H54 (cell line): ENCODE measurements around the gene TEX48.

Experiments
- DNase-seq: peaks from one replicate; pipeline ENCODE4 v3.0.0; 2011; ENCODE audit warnings: low spot score, mixed read lengths; ENCODE audit not compliant: insufficient read length
- FAIRE-seq: peaks from 3 replicates; lab custom pipeline; 2011; peaks lifted over from hg19 to GRCh38; lab: Jason Lieb, UNC
- POLR2A ChIP-seq: IDR thresholded peaks from 2 replicates; pipeline ENCODE4 v1.6.1; 2011; ENCODE audit warnings: low read depth, mild to moderate bottlenecking, low read length

TEX48 gene

DNA sequence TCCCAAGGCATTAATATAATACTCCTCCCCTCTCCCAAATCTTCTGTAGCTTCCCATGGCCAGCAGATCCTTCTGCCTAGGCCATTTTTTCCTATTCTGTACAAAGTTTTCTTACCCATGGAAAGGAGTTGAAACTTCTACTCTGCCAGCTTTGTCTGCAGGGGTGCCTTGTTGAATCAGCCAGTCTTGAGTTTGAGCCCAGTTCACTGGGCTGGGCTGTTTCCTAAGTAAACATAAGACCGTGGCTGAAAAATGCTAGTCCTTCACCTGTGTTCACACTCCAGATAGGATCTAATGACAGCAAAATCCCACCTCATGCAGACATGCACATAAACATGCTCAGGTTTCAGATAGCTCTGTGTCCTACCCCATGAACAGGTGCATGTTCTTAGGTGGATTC lies 10.4 kb downstream of the TEX48 start:
- no peak for DNase-seq
- peak; percentile 48 for FAIRE-seq
- no peak for TF ChIP-seq POLR2A

DNA sequence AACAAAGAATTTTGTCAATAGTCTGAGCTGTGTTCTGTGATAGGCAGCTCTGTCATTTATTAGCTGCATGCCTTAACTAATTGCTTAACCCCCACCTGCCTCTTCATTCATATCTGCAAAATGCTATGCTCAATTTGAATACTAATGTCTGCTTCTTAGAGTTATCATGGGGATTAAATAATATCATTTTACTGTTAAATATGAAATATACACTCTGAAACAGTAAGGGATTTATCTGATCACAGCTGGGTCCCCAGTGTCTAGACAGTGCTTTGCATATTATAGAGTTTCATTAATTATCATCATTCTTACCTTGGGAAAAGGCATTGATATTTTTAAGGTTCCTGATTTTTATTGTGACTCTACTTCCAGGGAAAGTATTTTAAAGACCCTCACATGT lies 12.0 kb downstream of the TEX48 start:
- TF ChIP-seq POLR2A = no peak
- no peak for FAIRE-seq
- DNase-seq = no peak

DNA sequence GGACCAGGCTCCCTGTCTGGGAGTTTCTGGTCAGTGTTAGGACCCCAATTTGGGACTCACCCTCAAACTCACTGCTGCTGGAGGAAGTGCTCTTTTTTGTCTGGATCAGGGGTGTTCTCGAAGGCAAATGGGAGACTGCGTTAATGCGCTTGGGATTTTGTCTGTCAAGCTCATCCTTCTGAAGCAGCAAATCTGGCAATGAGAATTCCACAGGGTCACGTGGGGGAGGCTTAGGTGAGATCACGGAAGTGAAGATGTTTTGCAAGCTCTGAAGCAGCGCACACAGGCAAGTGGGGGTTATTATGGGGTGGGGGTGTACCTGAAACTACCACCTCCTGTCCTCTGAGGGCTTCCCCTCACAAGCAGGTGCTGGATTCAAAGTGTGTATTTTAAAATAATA lies 13.8 kb downstream of the TEX48 start:
- FAIRE-seq (no peak), DNase-seq (no peak)
- no peak for TF ChIP-seq POLR2A

DNA sequence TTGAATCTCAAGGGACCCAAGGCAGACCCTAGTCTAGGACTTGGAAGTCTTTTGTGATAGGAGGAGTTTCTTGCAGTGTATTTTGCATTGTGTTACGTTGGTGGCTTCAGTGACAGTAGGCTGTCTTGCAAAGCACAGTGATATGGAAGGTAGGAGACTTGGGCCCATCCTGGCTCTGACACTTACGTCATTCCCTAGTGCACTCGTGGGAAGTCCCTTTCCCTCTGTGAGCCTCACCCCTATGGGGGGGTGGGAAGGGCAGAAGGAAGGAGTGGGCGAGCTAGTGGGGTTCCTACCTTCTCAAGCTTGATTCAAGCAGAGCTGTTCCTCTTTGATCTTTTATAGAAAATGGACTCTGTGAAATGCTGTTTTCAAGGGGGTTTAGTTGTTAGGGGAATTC lies 15.1 kb downstream of the TEX48 start:
- no peak for TF ChIP-seq POLR2A
- no peak for FAIRE-seq
- DNase-seq = no peak

DNA sequence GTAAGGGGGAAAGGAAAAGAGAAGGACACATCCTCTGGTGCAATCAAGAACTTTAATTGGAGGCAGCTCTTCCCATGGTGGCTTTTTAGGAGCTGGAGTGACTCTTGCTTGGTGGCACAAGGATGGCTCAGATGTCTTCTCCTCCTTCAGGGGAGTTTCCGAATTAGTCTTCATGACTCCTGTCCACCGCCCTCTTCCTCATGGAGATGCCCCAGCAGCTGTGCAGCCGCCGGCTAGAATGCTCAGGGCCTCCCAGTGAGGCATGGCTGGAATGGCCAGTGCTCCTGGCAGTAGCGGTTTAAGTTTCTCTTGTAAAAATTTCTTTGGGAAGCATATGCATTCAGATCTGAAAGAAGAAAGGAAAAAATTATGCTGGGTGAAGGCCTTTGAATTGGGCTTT lies 15.6 kb downstream of the TEX48 start:
- no peak for TF ChIP-seq POLR2A
- FAIRE-seq = no peak
- DNase-seq = no peak

DNA sequence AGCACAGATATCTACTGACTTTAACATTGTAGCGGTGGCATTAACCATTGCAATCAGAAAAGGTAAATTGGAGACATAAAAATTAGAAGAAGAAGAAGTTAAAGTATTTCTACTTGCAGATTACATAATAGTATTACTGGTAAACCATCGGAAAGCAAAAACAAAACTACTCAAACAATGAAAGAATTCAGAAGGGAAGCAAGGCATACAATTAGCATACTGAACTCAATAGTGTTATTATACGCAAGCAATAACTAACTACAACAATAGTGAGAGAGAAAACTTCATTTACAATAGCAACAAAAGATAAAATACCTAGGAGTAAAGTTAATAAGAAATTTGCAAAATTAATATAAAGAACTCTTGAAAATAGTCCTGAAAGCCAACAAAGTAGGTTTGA lies 17.8 kb downstream of the TEX48 start:
- DNase-seq = no peak
- TF ChIP-seq POLR2A = no peak
- no peak for FAIRE-seq

DNA sequence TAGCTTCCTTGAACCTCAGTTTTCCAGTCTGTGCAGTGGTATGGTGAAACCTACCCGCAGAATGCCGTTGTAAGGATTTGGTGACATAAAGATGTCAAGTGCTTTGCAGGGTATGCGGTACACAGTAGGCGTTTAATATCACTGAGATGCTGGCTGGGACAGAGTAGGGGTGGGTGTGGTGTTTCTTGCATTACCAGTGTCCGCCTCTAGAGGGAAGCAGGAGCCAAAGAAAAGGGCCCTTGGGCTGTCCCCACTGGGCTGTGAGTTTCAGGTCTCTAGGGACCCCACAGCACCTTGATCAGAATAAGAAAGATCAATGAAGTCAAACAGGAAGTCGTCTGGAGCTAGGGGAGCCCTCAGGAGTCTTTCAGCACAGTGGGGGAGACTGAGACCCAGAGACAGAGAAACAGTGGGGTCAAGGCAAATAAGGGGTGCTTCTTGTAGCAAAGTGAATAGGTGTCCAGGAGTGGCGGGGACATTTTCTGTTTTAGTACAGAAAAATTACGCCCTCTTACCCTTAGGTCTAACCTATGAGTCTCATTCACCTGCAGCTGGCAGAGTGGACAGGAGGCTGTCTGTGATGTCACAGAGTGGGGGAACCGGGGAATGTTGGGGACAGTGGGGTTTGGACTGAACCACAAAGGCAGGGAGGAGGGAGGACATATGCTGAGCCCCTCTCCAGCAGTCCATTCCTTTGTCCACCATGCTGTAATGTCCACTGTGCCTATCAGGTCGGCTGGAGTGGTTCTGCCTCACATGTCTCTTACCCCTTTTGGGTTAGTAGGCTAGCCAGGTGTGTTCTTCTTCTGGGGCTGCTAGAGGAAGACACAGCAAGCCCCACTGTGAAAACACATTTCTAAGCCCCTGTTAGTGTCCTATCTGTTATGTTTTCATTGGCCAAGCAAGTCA lies 19.7 kb downstream of the TEX48 start:
- FAIRE-seq (peak; percentile 79), DNase-seq (peak; percentile 54)
- TF ChIP-seq POLR2A = no peak

DNA sequence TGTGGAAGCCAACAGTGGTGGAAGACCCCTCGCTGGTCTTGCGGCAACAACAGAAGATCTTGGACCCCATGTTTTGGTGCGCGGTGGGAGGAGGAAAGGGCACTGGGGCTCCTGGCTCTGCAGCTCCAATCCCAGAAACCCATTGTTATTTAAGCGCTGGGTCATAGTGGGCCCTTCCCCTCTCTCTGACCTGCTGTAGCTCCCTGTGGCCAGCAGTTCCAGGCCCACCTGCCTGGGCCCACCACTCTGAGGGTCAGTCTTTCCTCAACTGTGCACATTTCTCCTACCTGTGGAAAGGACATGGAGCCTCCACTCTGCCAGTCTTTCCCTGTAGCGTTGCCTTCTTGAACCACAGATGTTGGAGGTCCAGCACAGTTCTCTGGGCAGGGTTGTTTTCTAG lies 24.3 kb downstream of the TEX48 start, which contains the start of gene TEX53:
TSS of gene TEX53 (minus strand) at position 101 of the 400 bp plus-strand sequence. CDS start at position 70, 31 bp downstream.
- TF ChIP-seq POLR2A = no peak
- no peak for FAIRE-seq
- DNase-seq = no peak

DNA sequence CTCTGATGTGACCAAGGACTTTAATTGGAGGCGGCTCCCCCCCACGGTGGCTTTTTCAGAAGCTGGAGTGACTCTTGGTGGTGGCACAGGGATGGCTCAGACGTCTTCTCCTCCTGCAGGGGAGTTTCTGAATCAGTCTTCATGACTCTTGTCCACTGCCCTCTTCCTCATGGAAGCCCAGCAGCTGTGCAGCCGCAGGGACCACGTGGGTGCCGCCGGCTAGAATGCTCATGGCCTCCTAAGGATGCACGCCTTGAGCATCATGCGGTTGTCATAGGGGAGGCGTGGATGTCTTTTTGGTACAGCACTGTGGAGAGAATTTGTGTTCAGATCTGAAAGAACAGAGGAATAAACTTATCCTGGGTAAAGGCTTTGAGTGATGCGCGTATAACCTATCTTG lies 25.7 kb downstream of the TEX48 start:
- FAIRE-seq (no peak), DNase-seq (no peak)
- TF ChIP-seq POLR2A = no peak

DNA sequence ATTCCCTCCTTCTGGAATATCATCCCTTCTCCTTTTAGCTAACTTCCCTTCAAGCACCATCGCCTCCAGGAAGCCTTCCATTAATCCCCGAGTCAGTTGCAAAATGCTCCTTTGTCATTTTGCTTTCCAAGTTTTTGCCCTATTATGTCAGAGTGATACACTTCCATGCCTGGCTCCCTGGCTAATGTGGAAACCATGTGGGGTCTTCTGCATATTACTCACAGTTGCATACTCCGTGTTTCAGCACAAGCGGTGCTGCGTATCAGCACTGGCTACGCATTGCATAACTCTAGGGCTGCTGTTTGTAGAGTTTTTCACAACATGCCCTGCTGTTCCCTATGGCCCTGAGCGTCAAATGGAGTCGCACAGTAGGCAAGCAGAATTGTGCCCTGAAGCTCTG lies 26.3 kb downstream of the TEX48 start:
- TF ChIP-seq POLR2A = no peak
- DNase-seq = no peak
- no peak for FAIRE-seq

DNA sequence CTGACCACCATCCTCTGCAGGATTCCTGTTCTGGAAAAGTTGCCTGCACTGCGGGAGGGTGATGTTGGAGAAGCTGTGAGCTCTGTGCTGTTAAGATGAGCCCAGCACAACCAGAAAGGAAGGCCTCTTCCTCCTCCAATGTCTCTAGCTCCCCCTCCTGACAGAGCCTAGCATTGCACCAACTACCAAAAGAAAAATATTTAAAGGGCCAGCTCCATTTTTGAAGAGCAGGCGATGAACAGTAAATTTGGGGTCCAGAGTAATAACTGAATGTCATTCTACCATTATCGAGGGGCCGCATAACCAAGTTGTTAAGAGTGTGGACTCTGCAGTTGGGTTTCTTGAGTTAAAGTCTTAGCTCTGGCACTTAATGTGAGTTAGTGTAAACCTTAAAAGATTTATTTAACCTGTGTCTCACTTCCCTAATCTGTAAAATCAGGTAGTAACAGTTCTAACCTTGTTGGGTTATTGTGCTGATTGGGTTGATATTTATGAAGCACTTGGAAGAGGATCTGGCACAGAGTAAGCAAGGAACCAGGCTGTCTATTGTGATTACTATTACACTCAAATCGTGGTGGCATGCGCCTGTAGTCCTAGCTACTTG lies 28.3 kb downstream of the TEX48 start:
- no peak for TF ChIP-seq POLR2A
- peak; percentile 44 for DNase-seq
- FAIRE-seq = peak; percentile 91

DNA sequence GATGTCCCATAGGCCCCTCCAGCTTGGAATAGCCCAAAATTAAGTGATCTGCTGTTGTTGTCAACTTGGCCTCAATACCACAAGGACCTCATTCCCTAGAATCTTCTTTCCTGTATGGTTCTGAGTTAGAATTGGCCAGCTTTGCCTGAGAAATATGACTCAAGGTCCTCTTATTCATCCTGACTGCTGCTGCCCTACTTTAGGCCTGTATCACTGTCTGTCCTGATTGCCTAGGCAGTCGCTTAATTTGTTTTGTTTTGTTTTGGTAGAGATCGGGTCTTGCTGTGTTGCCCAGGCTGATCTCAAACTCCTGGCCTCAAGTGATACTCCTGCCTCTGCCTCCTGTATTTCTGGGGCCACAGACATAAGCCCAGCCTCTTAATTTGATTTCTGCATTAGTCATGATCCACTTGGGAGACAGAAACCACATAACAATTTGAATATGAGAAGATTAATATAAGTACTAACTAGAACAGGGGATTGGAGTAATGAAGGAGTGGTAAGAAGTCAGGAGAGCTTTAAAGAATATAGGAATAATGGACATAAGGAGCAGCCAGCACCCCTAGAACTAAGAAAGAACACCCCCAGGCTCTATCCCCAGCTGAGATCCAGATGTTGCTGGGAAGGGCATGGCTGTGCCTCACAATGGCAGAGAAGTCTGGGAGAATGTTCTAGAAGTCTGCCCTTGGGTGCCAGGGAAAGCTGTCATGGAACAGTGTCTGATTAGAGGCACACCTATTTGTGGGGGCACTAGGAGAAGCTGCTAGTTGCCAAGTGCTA lies 29.0 kb downstream of the TEX48 start:
- no peak for DNase-seq
- no peak for TF ChIP-seq POLR2A
- FAIRE-seq = peak; percentile 62

DNA sequence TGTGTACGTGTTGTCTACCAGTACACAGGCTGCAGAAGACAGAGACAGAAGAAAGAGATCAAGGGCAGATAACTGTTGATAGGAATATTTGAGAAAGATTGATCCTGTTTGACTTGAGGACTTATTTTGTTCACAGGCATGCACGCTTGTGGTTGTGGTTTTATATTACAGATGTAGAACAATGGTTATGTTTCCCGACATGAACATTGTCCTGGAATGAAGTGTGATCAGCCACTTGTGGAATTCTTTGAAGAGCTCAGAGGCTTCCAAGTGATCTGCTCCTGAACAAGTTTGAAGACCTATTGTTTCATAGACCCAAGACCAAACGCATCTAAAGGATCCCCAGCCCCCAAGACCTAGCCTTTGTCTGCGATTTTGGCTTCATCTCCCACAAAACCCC lies 38.1 kb downstream of the TEX48 start:
- no peak for TF ChIP-seq POLR2A
- DNase-seq (no peak), FAIRE-seq (no peak)

DNA sequence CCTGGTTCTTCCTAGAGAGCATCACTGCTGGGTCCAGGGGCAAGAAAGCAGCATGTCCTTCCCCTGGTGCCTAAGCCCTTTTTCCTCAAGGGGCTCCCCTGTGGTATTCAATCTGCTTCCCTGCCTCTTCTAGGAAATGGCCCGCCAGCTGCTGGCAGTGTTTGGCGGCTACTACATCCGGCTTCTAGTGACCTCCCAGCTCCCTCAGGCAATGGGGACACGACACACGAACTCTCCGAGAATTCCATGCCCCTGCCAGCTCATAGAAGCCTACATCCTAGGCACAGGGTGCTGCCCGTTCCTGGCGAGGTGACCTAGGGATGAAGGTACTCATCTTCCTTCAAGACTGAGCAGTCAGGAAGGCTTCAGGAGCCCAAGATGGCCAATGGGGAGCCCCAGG lies 39.0 kb downstream of the TEX48 start:
- no peak for TF ChIP-seq POLR2A
- FAIRE-seq (no peak), DNase-seq (no peak)
